GM21360 (cell line): ENCODE results near the gene CORO6.

Experiments
- ATAC-seq: cut with Tn5 transposase; IDR thresholded peaks from one replicate; pipeline ENCODE4 v1.9.1; 2021; ENCODE audit warnings: mild to moderate bottlenecking, moderate library complexity; ENCODE audit not compliant: unreplicated experiment

Gene CORO6

DNA sequence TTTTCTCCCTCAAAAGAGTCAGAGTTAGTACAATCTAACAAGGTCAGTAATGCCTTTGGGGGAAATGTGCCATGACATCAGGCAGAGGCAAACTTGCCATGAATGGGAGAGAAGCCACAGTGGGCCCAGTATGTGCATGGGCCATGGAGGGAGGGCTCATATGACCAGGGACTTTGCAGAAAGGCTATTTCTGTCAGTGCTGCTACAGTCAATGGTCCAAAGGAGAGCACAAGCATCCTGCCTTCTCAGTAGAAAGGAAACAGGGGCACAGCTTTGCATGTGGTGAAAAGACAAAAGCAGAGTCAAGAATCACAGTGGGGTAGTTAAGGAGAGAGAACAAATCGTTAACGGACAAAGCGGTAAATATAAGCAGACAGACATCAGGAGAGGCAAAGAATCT is 11.2 kb upstream of the CORO6 start:
- no peak for ATAC-seq

- ATAC-seq = no peak
These were observed 8.0 kb upstream of the CORO6 start for GRCh38 chr17:29630630-29631193.

DNA sequence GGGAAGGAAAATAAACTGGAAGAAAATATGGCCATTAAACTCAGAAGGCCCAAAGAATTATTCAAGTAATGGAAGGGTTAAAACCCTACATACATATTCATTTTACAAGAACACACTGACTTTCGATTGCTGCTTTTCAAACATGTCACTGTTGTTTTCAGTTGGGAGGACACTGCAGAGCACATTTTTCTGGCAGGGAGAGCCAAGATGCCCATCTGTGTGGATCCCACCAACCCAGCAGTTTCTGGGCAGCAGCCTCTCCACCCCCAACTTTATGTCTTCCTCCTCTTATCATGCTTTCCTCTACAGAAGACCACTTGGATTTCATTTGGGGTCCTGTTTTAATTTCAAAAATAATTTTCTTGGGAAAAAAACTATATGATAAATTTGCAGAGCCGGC is 7.1 kb upstream of the CORO6 start:
- no peak for ATAC-seq

DNA sequence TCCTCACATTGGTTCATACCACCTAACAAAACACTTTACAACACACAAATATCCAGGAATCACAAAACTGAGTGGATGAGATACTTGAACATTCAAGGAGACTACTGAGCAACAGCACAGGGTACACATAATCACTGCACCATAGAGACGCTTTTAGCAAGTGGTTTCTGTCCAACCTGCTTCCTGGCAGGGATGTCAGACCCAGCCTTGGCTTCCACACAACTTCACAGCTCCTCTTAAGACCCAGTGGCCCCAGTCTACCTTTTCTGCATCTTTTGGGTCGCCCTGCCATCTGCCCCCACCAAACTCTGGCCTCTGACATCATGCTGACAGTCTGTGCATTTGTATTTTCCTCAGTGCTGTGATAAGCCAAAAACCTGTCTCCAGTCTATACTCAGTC is 5.9 kb upstream of the CORO6 start:
- no peak for ATAC-seq

GRCh38 chr17:29627951-29628350 is 5.2 kb upstream of the CORO6 start:
- ATAC-seq = no peak

DNA sequence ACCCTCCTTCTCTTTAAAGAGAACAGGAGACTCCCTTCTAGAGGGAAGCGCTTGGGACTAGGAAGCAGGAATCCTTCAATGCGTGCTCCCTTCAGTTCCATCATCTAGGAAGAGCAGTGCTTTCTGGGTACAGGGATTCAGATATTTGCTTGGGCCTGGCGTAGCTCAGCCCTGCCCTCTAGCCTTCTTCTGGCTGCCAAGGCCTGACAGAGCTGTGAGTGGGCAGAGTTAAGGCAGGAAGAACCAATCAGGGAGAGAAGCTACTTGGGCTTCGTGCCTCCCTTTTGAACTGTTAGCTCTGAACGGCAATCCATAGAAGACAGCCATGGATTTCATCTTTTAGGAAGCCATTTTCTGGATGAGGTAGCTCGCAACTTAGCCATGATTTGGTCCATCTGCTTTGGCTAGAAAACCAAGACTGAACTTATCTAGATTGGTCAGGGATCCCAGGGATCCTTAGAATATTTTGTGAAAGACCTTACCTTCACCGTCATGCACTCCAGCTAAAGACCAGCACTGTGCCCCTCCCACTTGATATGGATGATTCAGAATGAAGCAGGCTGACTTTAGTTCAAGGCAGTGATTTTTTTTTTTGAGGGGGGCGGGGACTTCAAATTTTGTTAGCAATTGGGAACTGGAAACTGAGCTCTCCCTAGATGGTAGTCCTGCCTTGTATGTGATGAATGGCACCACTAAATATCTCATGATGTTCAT is 2.5 kb upstream of the CORO6 start:
- ATAC-seq = no peak

GRCh38 chr17:29624586-29624985 is 1.9 kb upstream of the CORO6 start:
- no peak for ATAC-seq

- no peak for ATAC-seq
These were observed 553 bp upstream of the CORO6 start for GRCh38 chr17:29623283-29623647.

DNA sequence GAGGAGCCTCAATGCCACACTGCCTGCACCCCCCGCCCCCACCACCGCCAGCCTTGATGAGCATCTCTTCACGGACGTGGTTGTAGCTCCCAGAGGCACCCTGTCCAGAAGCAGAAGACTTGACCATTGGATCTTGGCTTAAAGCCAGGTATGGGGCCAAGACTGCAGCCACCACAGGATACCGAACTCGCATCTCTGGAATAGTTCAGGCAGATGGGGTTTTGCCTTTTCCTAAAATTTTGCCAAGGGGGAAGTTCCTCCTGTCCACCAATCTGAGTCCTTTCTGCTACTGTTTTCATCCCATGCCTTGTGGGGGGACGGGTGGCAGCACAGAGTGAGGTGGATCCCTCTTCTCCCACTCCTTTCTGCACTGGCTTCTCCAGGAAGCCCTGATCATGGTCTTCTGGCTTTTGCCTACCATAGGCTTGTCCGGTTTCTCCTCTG is 939 bp downstream of the CORO6 start:
- no peak for ATAC-seq

- ATAC-seq = no peak
These were observed 1.8 kb downstream of the CORO6 start for GRCh38 chr17:29620779-29621500.

GRCh38 chr17:29620271-29620670 is 2.4 kb downstream of the CORO6 start:
- no peak for ATAC-seq

GRCh38 chr17:29619251-29619650 is 3.5 kb downstream of the CORO6 start:
- ATAC-seq = no peak

DNA sequence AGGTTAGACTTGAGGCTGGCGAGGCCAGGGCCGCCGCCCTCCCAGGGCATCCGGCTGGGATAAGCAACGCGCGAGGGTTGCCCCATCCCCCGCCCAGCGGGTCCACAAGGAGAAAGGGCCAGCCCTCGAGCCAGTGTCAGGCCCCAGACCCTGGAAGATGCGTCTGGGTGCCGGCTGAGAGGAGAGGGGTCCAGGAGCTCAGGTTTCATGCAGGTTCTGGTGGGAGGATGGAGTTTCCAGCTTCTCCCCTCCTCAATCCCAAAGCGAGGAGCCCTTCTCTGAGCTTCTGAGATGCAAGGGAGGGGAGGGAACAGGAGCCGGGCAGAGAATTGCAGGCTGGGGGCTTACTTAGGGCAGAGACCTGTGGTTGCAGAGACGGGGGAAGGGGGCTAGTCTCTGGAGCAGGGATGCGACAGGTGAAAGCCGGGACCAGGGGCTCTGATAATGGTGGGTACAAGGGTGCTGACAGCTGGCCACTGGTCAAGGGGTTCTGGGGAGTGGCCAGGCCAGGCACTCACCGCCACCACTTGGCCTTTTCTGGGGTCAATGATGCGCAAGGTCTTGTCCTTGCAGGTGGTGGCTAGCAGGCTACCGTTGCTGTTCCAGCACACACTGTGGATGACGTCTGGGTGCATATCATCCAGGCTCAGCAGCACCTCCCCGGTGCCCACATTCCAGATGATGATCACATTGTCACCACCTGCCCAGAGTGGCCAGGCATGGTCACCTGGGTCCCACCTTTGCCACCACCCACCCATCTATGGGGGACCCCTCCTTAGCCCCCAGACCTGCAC is 4.2 kb downstream of the CORO6 start:
- no peak for ATAC-seq

DNA sequence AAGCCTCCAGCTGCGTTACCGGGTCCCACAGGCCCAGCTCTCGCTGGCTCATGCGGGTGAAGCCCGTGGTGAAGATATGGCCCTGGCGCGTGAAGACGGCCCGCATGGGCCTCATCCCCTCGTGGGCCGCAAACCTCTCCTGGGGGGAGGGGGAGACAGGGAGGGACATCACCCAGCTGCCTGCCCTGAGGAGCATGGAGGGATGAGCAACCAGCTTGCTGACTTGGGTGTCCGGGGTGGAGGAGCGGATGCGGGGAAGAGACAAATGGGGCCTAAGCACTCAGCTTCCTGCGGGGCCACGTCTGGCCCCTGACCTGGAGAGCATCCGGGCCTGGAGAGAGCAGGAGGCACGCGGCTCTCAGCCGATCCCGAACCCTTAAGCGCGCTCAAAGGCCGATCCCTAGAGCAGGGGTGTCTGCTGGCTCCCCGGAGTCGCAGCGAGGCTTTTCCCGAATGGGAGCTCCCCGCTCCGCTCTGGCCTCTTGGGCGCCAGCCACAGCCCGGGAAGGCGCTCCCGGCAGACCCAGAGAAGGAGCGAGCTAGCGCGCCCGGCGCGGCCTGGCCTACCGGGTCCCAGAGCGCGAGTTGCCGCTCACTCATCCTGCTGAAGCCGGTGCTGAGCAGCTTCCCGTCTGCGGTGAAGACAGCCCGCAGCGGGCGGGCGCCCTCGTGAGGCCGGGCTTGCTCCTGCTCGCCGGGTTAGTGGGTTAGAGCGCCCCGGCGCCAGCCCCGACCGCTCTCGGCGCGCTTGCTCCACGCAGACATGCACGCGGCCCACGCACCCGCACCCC is 5.0 kb downstream of the CORO6 start:
- no peak for ATAC-seq

- peak; percentile 50 for ATAC-seq
These were observed 5.6 kb downstream of the CORO6 start for GRCh38 chr17:29617125-29617480.

GRCh38 chr17:29616300-29617048 is 6.2 kb downstream of the CORO6 start:
- ATAC-seq = no peak

- ATAC-seq = peak; percentile 46
These were observed 7.0 kb downstream of the CORO6 start for GRCh38 chr17:29615492-29616299.

DNA sequence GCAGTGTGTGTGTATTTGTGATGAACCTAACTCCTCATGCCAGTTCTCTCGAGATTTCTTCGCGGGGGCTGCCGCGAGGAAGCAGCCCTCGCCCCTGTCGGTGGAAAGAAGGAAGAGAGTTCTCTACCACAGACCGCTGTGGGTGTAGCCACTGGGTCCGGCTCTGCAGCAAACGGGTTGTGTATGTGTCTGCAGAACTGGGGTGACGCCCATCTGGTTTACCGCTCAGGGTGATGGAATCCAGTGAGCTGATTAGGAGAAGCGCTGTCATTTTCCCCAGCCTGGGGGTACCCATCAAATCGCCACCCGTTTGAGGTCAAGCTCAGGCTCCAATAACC is 7.7 kb downstream of the CORO6 start:
- no peak for ATAC-seq

GRCh38 chr17:29614349-29615047 is 8.2 kb downstream of the CORO6 start:
- no peak for ATAC-seq
